HK-2 (cell line): Measurements from ENCODE around the gene DISC1.
A peak's percentile ranks its signal among the peaks of the same experiment; 100 is the strongest.

Experiments
- DNase-seq: peaks from one replicate; pipeline ENCODE4 v3.0.0-alpha.2; 2018; ENCODE audit not compliant: unreplicated experiment

The DISC1 gene

GRCh38 chr1:231695439-231696255 is 69.1 kb downstream of the DISC1 start:
- DNase-seq = no peak

- no peak for DNase-seq
These were observed 73.2 kb downstream of the DISC1 start for GRCh38 chr1:231699784-231700183.

- no peak for DNase-seq
These were observed 74.7 kb downstream of the DISC1 start for GRCh38 chr1:231701306-231701705.

DNA sequence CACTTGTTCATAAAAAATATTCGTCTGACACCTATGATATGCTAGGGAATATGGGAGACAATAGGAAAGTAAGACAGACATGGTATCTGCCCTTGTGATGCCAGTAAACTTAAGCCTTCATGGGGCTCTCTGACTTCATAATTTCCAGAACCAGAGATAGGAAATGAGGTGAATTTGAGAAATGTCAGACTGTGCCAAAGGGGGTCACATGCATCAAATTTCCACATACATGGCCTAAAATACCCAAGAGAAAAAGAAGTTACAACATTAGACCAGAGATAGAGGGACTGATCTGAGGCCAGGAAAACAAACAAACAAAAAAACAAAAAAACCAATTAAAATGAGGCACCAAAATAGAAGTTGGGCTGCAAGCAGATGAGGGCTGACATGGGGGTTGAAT is 75.7 kb downstream of the DISC1 start:
- no peak for DNase-seq

DNA sequence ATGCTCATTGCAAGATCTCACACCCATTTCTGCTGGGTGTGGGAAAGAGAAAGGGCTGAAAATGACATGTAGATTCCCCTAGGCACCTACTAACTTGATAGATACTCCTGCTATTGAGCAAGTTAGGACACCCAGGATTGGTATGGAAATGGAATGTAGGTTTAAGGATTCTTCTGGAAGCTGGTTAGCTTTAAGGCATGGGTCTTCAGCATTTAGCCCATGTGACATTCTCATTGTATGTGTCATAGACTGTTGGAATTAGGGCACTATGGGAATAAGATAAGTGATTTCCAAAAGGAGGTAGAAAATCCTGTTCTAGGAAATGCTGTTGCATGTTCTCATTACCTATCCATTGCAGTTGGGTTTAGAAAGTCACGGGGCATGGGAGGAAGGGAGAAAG is 76.2 kb downstream of the DISC1 start:
- DNase-seq = no peak

DNA sequence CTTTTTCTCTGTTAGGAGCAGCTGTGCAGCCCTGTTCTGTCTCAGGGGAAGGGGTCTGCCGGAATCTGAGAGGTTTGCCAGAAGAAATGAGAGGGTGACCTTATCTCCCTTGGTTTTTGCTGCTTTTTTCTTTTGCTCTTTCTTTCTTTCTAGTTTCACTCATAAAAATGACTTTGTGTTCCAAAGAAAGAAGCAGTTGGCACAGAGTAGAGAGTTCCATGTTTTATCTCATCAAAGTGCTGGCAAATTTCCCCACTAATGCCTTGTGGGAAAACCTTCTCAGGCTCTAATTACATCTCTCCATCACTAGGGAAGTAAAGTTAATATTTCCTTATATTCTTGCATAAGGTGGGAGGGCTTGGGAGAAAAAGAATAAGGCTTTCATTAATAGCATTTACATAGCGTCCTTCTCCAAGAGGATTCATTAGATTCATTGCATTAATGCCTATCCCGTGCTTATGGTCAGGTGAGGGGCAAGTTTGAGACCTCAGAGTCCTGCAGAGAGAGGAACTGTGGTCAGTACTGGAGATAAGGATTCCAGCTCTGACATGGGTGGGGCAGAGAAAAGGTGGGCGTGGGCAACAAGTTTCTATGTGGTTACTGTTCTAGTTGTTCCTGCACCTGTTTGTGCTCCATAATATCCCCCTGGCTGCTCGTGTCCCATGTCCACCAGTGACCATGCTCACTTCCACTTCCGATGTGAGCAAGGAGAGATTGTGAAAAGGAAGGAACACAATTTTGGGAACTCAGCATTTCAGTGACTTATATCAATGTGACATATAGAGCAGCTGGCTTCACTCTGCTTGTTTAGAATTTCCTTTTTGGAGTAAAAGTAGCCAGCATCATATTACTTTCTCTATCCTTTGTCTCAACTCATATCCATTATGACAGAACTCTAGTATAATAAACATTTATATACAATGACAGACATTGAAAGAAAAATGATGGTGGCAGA is 79.5 kb downstream of the DISC1 start:
- no peak for DNase-seq

- DNase-seq = no peak
These were observed 80.3 kb downstream of the DISC1 start for GRCh38 chr1:231706934-231707333.

- DNase-seq = no peak
These were observed 80.8 kb downstream of the DISC1 start for GRCh38 chr1:231707407-231707806.

DNA sequence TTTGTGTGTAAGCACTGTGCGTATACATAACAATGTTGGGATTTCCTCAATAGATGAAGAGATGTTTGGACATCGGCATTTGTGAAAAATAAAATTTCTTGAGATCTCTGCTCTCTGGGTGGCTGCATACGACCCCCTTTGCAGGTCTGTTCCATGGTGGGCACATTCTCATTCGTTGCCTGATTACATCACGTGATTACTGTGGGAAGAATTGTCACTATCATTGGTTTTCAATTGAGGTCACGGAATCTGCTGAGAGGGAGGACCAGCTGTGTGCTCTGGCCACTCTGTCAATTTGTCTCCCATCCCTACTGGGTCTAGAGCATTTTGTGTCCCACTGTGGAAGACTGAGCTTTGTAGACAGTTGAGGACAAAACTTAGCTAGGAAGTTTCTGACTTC is 81.8 kb downstream of the DISC1 start:
- DNase-seq = no peak

GRCh38 chr1:231714440-231714839 is 87.8 kb downstream of the DISC1 start:
- DNase-seq = no peak

GRCh38 chr1:231715816-231716722 is 89.5 kb downstream of the DISC1 start:
- no peak for DNase-seq

GRCh38 chr1:231716879-231717278 is 90.3 kb downstream of the DISC1 start:
- DNase-seq = no peak

DNA sequence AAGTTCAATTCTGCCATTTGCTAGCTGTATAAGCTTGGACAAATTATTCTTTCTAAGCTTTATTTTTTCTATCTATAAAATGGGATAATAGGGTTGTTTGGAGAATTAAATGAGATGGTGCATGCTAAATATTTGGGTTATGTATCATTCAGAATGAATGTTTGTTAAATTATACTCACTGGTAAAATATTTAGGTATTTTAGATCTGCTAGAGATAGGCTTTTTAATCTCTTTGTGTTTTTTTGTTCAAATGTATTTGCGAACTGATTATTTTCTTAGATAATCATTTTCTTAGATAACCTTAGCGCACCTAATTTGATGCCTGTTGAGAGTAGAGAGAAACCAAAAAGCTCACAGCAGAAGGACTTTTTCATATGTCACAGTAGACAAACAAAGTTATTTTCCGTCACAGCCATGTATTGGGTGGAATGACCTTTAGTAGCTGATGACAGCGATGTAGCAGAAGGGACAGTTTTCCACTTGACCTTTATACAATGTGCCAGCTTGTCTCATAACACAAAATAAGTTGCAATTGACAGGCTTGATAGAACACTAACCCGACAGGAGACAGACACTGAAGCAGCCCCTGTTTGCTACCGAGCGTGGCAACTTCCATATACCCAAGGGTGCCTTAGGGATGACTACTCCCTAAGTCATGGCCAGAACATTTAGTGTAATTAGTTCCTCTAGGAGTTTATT is 93.0 kb downstream of the DISC1 start:
- no peak for DNase-seq

DNA sequence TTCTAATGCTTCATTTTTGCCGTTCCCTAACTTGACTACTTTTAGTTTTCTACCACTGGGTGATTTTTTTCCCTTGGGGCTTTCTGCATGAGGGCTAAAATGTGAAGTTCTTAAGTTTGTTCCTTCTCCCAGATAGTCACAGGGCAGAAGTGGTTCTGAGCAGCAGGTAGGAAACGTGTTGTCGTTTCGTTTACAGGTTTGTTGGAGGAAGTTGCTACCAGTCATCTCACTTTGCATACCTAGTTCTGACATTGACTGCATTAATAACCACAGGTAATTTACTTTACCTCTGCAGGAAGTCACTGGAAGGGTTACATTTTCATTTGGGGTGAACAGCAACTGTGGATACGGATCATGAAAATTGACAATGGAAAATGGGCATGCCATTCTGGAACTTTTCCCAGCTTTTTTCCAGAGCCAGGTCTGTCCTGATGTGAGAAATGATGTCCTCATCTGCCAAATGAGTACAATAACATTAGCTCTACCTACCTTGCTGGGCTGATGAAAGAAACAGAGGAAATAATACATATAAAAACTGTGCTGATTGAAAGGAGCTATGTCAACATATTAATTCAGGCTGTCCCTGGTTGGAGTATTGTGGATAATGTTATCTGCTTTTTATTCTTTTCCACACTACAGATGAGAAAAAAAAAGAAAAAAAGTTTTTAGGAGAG is 94.2 kb downstream of the DISC1 start:
- no peak for DNase-seq

- DNase-seq = no peak
These were observed 94.8 kb downstream of the DISC1 start for GRCh38 chr1:231721436-231721835.

DNA sequence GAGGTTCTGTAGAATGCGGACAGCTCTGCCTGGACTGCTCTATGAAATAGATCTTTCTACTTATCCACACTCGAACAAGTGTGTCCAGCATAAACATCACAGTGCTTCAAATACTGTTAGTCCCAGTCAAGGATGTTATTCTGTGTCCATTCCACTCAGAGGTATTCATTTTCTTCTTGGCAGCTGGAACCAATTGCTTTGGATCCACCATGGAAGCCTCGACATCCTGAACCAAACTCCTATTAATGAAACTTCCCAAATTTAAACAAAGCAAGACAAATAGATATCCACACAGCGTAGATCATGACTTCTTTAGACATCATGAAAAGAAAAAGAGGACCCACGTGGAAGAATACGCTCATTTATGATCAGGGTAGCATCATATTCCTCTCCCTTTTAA is 95.8 kb downstream of the DISC1 start:
- no peak for DNase-seq

DNA sequence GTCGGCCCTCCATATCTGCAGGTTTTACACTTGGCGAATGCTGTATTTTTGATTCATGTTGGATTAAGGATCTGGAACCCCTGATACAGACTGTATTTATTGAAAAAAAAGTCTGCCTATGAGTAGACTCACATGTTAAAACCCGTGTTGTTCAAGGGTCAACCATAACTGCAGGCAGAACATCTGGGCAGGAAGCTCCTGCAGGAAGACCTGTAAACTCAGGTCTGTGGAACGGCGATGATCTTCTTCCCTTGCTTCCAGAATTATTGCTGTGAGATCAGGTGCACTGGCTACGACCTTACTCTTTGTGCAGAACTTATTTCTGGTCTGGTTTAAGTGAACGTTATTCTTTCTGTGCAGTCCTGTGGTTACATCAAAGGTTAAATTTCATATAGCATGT is 96.6 kb downstream of the DISC1 start:
- no peak for DNase-seq

DNA sequence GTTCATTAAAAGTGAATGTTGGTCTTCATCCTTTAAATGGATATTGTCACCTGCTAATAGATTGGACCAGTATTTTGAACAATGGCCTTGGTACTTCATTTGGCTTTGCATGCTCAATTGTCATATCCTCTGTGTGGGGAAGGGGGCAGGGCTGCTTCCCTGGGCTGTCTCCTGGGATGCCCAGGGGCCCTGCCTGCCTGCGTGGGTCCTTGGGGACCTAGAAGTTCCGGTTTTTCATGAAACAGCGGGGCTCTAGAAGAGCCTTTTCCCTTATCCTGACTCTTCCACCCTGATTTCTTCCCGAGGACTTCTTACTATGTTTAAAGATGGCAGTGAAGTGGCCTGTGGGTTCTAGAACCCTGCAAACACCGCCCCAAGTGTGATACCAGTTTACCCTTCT is 97.5 kb downstream of the DISC1 start:
- no peak for DNase-seq

GRCh38 chr1:231724876-231725647 is 98.5 kb downstream of the DISC1 start:
- peak; percentile 73 for DNase-seq

DNA sequence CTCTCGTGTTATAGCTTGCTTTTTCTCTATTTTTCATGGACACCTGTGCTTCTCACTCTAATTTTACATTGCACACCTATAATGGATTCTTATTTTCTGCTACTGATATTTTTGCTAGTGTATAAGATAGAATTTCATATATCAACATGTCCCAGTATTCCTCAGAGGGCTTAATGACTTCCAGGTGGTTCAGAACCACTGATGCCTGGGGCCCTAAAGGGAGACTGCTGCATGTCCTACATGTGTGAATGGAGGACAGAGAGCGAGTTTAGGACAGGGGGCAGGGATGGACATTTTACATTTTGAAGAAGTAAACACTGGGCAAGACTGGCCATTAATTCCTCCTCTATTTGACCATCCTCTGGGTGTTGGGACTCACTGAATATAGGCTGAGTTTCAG is 100.6 kb downstream of the DISC1 start:
- no peak for DNase-seq
